ENCODE results near the gene FGF8.

Gene FGF8

DNA sequence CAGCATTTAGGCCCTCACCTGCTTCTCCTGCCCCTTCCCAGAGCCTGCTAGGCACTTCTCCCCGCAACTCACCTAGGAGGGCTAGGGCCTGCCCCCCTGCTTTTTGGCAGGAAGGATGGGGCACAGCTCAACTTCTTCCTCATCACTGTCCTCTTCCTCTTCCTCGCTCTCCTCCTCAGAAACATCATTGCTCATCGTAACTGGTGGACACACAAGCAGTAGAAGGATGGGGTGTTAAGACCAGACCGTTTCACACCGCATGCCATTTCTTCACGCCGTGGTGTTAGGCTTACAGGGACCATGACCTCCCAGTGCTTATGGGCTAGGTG, 5.7 kb upstream of the FGF8 start:
- no peak for DNase-seq (ENCODE audit: low spot score)
- TF ChIP-seq, protein P1, sequence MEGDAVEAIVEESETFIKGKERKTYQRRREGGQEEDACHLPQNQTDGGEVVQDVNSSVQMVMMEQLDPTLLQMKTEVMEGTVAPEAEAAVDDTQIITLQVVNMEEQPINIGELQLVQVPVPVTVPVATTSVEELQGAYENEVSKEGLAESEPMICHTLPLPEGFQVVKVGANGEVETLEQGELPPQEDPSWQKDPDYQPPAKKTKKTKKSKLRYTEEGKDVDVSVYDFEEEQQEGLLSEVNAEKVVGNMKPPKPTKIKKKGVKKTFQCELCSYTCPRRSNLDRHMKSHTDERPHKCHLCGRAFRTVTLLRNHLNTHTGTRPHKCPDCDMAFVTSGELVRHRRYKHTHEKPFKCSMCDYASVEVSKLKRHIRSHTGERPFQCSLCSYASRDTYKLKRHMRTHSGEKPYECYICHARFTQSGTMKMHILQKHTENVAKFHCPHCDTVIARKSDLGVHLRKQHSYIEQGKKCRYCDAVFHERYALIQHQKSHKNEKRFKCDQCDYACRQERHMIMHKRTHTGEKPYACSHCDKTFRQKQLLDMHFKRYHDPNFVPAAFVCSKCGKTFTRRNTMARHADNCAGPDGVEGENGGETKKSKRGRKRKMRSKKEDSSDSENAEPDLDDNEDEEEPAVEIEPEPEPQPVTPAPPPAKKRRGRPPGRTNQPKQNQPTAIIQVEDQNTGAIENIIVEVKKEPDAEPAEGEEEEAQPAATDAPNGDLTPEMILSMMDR (IDR thresholded peaks at IDR 0.05; ENCODE audit: extremely low read depth, missing control alignments): no peak

DNA sequence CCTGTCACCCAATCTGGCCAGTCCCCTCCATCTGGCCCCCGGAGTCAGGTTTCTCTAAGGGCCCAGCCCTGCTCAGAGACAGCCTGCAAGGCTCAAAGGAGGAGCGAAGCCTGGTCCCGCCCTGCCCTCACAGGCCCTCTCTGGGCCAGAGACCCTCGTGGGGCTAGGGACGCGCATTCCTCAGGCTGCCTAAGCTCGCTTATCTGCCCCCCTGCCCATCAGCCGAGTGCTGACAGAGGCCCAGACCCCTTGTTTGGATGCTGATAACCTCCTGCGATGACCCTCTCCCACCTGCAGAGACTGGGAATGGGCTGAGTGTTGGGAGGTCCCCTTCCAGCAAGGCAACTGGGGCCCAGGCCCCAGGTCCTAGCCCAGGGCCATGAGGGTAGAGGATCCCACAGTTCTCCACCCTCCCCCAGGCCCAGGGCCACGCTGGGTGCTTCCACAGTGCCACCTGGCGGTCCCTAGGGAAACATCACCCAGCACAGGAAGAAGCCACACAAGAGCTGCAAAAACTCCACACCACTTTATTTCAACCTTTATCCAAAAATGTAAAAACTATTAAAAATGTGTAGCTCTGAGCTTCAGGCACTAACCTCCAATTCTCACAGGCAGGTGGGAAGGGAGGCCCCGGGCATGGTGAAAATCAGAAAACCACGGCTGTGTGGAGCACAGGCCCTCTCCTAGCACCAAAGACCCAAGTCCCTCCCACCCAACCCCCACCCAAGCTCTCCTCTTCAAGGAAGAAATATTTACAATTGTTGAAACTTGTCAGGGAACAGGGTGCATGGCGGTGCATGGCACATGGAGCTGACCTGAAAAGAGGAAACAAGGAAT, 5.1 kb upstream of the FGF8 start:
- DNase-seq (ENCODE audit: low spot score): peak; percentile 87
- TF ChIP-seq, protein P1 (IDR thresholded peaks at IDR 0.05; ENCODE audit: extremely low read depth, missing control alignments): peak; percentile 71

DNA sequence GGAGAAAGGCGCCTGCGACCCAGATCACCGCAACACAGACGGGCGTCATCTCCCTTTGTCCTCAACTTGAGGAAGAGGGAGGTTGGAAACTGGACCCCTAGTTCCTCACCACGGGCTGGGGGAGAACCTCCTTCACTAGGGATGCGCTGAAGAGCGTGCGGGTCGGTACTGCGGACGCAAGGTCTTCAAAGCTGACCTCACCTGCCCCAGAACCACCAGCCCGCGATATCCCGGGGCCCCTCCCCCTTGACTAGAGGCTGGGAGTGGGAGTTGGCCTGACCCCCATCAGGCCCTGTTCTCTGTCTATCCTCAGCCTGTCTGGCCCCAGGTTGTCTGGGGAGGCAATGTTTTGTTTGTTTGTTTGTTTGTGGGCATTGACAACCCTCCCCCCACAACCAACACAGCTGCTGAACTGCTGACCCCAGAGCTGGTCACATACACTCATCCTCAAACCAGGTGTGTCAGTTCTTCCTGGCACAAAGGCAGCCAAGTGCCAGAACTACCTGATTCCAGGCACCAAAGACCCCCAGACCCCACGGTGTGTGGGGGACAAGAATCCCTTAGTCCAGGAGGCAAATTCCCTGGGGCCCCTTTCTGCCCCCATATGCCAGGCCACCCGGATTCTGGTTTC, 4.4 kb upstream of the FGF8 start:
- TF ChIP-seq, protein P1 (IDR thresholded peaks at IDR 0.05; ENCODE audit: extremely low read depth, missing control alignments): no peak
- no peak for DNase-seq (ENCODE audit: low spot score)

DNA sequence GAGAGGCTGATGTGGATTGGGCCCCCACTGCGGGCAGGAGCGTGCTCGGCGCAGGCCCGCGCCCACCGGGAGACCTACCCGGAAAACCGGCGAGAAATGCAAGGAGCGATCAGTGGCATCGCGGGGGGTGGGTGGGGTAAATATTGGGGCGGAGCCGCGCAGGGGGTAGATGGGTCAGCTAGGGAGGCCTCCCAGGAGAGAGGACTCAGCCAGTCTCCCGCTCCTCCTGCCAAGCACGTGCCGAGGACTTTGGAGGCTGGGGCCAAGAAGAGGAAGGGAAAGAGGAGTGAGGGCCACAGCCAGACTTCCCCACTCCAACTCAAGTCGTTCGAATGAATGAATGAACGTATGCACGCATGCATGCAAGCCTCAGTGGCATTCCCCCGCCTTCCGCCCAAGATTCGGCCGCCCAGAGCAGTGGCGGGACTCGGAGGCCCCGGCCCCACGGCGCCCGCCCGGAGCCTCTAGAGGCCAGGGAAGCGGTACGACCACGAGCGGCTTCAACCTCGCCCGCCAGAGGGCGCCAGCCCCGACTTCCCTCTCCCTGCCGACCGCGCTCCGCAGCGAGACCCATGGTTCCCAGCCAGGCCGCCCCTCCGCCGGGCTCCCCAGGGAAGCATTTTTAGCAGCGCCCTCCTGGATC, 3.8 kb upstream of the FGF8 start:
- DNase-seq (ENCODE audit: low spot score): peak; percentile 91
- TF ChIP-seq, protein P1 (IDR thresholded peaks at IDR 0.05; ENCODE audit: extremely low read depth, missing control alignments): peak; percentile 86

DNA sequence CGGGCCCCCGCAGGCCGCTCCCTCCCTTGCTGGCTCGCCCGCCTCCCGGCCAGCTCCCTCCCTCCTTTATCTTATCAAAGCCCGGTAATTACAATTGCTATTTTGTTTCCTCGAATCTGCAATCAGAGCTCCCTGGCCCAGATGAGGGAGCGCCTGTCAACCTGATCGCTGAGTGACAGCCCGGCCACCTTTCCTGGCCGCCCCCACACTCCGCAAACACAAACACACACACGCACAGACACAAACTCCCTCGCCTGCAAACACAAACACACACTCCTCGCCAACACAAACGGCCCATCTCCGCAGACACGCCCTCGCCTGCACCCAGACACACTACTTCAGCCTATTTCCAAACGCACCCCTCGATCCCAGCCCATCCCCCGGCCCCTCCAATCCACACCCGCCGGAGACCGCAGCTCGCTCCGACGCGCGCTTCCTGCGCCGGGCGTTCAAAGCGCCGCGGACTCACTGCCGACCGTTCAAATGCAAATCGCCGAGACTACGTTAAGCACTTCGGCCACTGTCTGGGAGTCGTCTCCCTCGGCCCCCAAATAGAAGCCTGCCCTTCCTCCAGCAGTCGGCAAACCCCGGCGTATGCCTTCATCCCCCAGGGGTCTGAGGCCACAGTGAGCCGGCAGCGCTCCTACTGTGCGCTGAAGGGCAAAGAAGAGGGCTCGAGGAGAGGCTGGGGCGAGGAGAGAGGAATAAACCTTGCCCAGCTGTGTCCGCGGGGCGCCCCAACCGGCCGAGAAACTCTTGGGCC, 3.0 kb upstream of the FGF8 start:
- TF ChIP-seq, protein P1 (IDR thresholded peaks at IDR 0.05; ENCODE audit: extremely low read depth, missing control alignments): no peak
- peak; percentile 80 for DNase-seq (ENCODE audit: low spot score)

DNA sequence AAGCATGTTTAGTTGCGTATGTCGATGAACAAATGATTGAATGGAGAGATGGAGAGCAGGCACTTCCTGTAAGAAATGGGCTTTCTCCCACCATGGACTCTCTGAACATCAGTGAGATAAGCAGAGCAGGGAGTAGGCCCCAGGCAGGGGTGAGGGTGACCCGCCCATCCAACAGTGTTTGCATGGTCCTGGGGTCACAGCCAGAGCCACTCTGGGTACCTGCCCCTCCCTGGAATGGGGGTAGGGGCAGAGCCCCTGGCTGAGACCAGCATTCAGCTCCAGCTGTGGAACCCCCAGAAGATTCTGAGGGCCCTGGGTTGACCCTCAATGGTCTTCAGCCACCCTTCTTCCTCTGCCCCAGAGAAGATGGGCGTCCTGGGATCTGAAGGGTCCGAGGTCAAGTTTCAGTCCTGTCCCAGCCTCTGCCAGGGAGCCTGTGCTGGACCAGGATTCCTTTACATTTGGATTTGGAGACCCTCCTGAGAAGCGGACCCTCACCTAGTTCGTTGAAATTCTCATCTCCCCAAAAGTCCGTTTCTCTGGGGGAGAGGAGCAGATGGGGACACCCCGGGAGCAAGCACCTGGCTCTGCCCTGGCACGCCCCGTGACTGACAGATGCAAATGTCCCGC, 2.4 kb upstream of the FGF8 start:
- DNase-seq (ENCODE audit: low spot score): no peak
- TF ChIP-seq, protein P1 (IDR thresholded peaks at IDR 0.05; ENCODE audit: extremely low read depth, missing control alignments): no peak
